Dedifferentiated amniotic fluid mesenchymal stem cell (primary cell): ENCODE measurements around the gene PLCG1.
"Not testable (repeated sequence)": the region's sequence is repeated elsewhere in the genome, so short reads cannot be mapped to it uniquely, and the experiment has no call there.

Source experiments
- DNase-seq: peaks from one replicate; pipeline ENCODE4 v3.0.0-alpha.2; 2016; ENCODE audit errors: extremely low spot score

Gene PLCG1

GRCh38 chr20:41136680-41137613 lies at the start of gene PLCG1:
Gene PLCG1, plus strand, starts transcription at chr20:41137543. Its CDS starts 99 bp downstream, at chr20:41137642.
- DNase-seq, result peak; percentile 59

- no peak for DNase-seq
Measured at GRCh38 chr20:41087777-41088176, 49.6 kb upstream of the PLCG1 start.

GRCh38 chr20:41089555-41089954 lies 47.8 kb upstream of the PLCG1 start:
- DNase-seq, result no peak

- DNase-seq, result no peak
Measured at GRCh38 chr20:41091927-41092326, 45.4 kb upstream of the PLCG1 start.

GRCh38 chr20:41094353-41095055 lies 42.8 kb upstream of the PLCG1 start:
- no peak for DNase-seq

GRCh38 chr20:41095110-41095969 lies 42.0 kb upstream of the PLCG1 start:
- DNase-seq, result peak; percentile 59

- peak; percentile 67 for DNase-seq
Measured at GRCh38 chr20:41098703-41099250, 38.6 kb upstream of the PLCG1 start.

- DNase-seq, result no peak
Measured at GRCh38 chr20:41100001-41100480, 37.3 kb upstream of the PLCG1 start.

- no peak for DNase-seq
Measured at GRCh38 chr20:41101660-41102059, 35.7 kb upstream of the PLCG1 start.

- DNase-seq, result no peak
Measured at GRCh38 chr20:41108531-41108930, 28.8 kb upstream of the PLCG1 start.

- no peak for DNase-seq
Measured at GRCh38 chr20:41110012-41110411, 27.3 kb upstream of the PLCG1 start.

- no peak for DNase-seq
Measured at GRCh38 chr20:41110930-41111577, 26.3 kb upstream of the PLCG1 start.

- peak; percentile 28 for DNase-seq
Measured at GRCh38 chr20:41111578-41111951, 25.8 kb upstream of the PLCG1 start.

- no peak for DNase-seq
Measured at GRCh38 chr20:41116282-41116956, 20.9 kb upstream of the PLCG1 start.

- DNase-seq, result not testable (repeated sequence)
Measured at GRCh38 chr20:41118159-41118558, 19.2 kb upstream of the PLCG1 start.

- no peak for DNase-seq
Measured at GRCh38 chr20:41118632-41119031, 18.7 kb upstream of the PLCG1 start.

- no peak for DNase-seq
Measured at GRCh38 chr20:41119614-41120561, 17.5 kb upstream of the PLCG1 start.

- no peak for DNase-seq
Measured at GRCh38 chr20:41121399-41121798, 15.9 kb upstream of the PLCG1 start.

GRCh38 chr20:41123631-41124030 lies 13.7 kb upstream of the PLCG1 start:
- no peak for DNase-seq
